Smooth muscle cell of bladder (primary cell): Measurements from ENCODE around the gene C1GALT1C1L. TPM values are rescaled to one million over a fixed set of nuclear protein-coding genes. Genes with fewer than 3 reads are reported as not detected.

Experiments used
- total RNA-seq: library from RNA; depleted of rRNA; stranded (reverse); fragments of >200 nt; gene quantifications from 2 replicates; pipeline ENCODE4 v1.2.3, GENCODE V29; 2014

Gene C1GALT1C1L
- 0.57 and 0.74 TPM in 2 replicates for total RNA-seq

DNA sequence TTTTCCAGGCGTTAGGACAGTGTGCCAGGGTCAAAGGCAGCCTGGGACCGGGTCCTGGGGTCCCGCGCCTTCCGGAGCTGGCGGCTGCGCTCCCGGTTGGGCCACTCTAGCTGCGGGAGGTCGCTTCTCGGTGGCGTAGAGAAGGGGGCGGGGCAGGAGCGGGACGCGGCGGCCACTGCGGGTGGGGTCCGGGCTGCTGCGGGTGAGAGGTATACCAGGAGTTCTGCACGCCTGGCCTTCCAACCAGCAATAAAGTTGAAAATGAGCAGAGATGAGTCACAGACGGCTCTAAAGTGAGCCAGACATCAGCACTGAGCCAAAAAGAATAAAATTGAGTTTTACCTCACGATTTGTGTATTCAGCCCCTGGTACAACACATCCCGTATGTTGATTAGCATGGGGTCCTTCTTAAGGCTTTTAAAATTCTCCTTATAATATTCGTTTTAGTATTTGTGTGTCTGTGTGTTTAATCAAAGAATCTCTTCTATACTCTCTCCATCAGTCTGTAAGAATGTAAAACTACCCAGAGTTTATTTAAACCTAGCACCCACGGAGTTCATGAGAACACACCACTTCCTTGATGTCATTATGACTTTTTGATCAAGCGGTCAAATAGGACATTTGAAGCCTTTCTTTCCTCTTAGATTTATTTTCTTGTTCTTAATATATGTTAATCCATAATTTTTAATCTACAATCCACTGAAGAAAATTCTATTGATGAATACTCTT is at the start of gene C1GALT1C1L:
TSS of gene C1GALT1C1L (minus strand) at position 108 of the 729 bp plus-strand sequence. CDS start at position 1, 107 bp downstream.

DNA sequence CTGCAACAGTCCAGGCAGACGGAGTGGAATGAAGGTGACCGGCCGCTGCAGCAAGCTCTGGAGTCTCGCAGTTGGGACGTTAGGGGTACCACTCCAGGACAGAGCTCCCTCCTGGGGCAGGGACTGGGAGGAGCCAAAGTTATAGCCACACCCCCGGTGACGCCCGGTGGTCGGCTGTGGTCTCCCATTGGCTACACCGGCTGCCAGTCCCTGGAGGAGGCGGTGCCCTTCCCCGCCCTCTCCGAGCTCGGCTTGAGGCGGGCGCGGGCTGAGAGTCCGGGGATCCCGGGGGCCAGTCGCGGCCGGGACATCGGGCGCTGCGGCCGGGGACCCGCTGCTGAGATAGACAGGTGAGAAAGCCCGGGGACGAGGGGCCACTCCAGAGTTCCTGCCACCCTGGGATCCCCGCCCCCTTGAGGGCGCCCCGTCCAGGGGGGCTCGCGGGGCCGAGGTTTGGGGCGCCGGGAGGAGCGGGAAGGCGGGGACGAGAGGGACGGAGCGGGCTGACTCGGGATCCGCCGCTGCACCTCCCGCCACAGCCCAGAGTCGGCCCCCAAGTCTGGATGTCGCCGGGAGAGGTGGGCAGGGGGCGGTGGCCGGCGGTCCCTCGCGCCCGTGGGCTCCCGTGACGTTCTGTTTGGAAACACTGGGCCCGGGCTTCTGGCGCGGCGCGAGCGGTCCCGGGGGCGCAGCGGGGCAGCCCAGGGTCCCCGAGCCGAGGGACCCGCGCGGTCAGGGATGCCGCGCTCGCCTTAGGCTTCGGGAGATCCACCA is 39.0 kb downstream of the C1GALT1C1L start, which contains the start of gene PLEKHH2:
TSS of gene PLEKHH2 (plus strand) at position 231 of the 774 bp plus-strand sequence. CDS start 7,414 bp downstream, outside the sequence.

Other genes with a start within 250 kb of the C1GALT1C1L start
- gene THADA, start 80.4 kb downstream of the C1GALT1C1L start, total RNA-seq, result 26.3 and 34.8 TPM in 2 replicates
- gene PLEKHH2, start 39.2 kb downstream of the C1GALT1C1L start, total RNA-seq, result 4.6 and 5.3 TPM in 2 replicates
- gene DYNC2LI1, start 97.6 kb upstream of the C1GALT1C1L start, total RNA-seq, result 19.9 and 26.7 TPM in 2 replicates
- gene ABCG5, start 162.4 kb upstream of the C1GALT1C1L start, total RNA-seq, result not detected in 2 replicates
- not detected in 2 replicates for gene ABCG8, start 162.5 kb upstream of the C1GALT1C1L start, total RNA-seq